ENCODE data around the gene ALKBH4.
"Not testable (repeated sequence)": the region's sequence is repeated elsewhere in the genome, so short reads cannot be mapped to it uniquely, and the experiment has no call there.

Gene ALKBH4

DNA sequence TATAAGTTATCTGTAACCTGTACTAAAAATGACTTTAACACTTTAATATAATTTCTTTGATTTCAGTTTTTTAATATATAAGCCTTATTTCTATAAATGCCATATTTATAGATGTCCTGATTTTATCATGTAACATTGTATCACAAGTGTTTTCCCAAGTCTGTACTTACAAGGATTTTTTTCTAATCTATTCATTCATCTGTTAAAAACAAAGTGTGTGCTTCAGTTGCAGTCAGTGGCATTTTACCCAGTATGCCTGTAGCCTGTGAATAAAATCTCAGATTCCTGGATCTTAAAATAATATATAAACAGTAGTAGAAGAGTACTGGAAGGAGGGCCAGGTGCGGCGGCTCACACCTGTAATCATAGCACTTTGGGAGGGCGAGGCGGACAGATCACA lies 51.1 kb downstream of the ALKBH4 start:
- no peak overlapping the region for H3K4me3 ChIP-seq (ENCODE audit: low read depth, low read length)
- no peaks in the 10 kb centered on the region for H3K4me1 ChIP-seq (ENCODE audit: control insufficient read depth, insufficient read depth, low read length)
- no peak overlapping the region for H3K9ac ChIP-seq (ENCODE audit: low read depth, low read length)
- no peaks in the 10 kb centered on the region for H3K9me3 ChIP-seq (ENCODE audit: control insufficient read depth, insufficient read depth, low read length)
- no peaks in the 10 kb centered on the region for H3K27me3 ChIP-seq (ENCODE audit: control insufficient read depth, insufficient read depth, low read length)
- H3K36me3 ChIP-seq (ENCODE audit: control insufficient read depth, insufficient read depth, low read length): peaks cover 15% of the 10 kb centered on the region

DNA sequence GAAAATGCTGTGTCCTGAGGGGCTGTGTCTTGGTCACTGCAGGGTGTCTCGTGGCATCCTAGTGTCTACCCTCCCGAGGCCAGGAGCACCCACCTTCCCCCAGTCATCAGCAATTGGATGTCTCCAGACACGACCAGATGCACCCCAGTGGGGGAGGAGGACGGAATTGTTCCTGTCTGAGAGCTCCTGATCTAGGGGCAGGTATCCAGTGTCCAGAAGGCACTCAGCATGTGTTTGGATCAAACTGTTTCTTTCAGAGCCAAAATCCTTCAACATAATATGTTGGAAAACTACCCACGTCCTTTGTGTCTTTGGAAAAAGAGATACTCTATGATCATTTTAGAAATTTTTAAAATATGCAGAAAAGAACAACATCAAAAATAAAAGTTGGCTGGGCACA lies 51.6 kb downstream of the ALKBH4 start:
- peaks cover 21% of the 10 kb centered on the region for H3K36me3 ChIP-seq (ENCODE audit: control insufficient read depth, insufficient read depth, low read length)
- H3K4me1 ChIP-seq (ENCODE audit: control insufficient read depth, insufficient read depth, low read length): no peaks in the 10 kb centered on the region
- H3K9ac ChIP-seq (ENCODE audit: low read depth, low read length): no peak overlapping the region
- no peak overlapping the region for H3K4me3 ChIP-seq (ENCODE audit: low read depth, low read length)
- no peaks in the 10 kb centered on the region for H3K27me3 ChIP-seq (ENCODE audit: control insufficient read depth, insufficient read depth, low read length)
- H3K9me3 ChIP-seq (ENCODE audit: control insufficient read depth, insufficient read depth, low read length): no peaks in the 10 kb centered on the region

DNA sequence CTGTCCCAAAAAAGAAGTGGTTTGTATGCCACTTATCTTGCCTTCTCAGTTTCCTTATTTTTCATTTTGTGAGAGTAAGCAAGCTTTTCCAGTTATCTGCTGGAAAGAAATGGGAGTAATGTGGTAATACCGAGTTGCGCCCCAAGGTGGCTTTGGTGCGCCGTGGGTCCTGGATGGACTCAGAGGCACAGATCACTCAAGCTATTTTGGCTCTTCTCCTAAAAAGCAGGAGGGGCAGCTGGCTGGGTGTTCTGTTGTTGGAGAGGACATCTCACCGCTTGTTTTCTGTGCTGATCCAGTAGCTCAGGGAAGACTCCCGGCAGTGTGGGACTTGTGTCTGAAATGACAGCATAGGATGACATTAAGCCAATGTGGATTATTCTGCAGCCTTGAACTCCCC lies 52.1 kb downstream of the ALKBH4 start:
- Histone ChIP-seq H3K36me3 (ENCODE audit: control insufficient read depth, insufficient read depth, low read length) (peaks cover 24% of the 10 kb centered on the region), H3K4me1 (ENCODE audit: control insufficient read depth, insufficient read depth, low read length) (no peaks in the 10 kb centered on the region), H3K4me3 (ENCODE audit: low read depth, low read length) (no peak overlapping the region), H3K9me3 (ENCODE audit: control insufficient read depth, insufficient read depth, low read length) (no peaks in the 10 kb centered on the region), H3K27me3 (ENCODE audit: control insufficient read depth, insufficient read depth, low read length) (no peaks in the 10 kb centered on the region), H3K9ac (ENCODE audit: low read depth, low read length) (no peak overlapping the region)

DNA sequence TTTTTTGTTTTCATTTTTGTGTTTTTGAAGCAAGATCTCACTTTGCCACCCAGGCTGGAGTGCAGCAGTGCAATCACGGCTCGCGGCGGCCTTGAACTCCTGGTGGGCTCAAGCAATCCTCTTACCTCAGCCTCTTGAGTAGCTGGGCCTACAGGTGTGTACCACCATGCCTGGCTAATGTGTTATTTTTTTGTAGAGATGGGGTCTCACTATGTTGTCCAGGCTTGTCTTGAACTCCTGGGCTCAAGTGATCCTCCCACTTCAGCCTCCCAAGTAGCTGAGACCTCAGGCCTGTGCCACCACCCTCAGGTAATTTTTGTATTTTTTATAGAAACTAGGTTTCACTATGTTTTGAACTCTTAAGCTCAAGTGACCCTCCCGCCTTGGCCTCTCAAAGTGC lies 53.7 kb downstream of the ALKBH4 start:
- H3K9me3 ChIP-seq (ENCODE audit: control insufficient read depth, insufficient read depth, low read length): no peaks in the 10 kb centered on the region
- H3K27me3 ChIP-seq (ENCODE audit: control insufficient read depth, insufficient read depth, low read length): no peaks in the 10 kb centered on the region
- H3K9ac ChIP-seq (ENCODE audit: low read depth, low read length): no peak overlapping the region
- no peak overlapping the region for H3K4me3 ChIP-seq (ENCODE audit: low read depth, low read length)
- H3K4me1 ChIP-seq (ENCODE audit: control insufficient read depth, insufficient read depth, low read length): no peaks in the 10 kb centered on the region
- peaks cover 35% of the 10 kb centered on the region for H3K36me3 ChIP-seq (ENCODE audit: control insufficient read depth, insufficient read depth, low read length)

DNA sequence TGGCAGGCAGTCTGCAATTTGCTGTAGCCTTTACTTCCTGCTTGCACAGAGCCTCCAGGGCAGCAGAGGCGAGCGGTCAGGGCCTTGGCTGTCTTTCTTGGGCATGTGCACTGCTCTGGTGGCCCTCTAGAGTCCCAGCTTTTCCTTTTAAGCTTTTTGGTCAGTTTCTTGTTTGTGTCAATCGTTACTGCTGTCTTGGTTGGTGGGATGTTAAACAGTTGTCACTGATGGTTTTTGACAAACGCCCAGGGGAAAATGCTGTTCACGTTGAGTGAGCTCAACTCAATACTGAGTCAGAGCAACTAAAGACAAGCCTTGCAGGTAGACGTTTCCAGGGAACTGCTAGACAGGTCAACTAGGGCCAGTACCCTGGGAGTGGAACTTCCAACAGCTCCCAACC lies 54.5 kb downstream of the ALKBH4 start:
- Histone ChIP-seq H3K9me3 (ENCODE audit: control insufficient read depth, insufficient read depth, low read length) (no peaks in the 10 kb centered on the region), H3K9ac (ENCODE audit: low read depth, low read length) (no peak overlapping the region), H3K4me3 (ENCODE audit: low read depth, low read length) (no peak overlapping the region), H3K36me3 (ENCODE audit: control insufficient read depth, insufficient read depth, low read length) (peaks cover 36% of the 10 kb centered on the region), H3K4me1 (ENCODE audit: control insufficient read depth, insufficient read depth, low read length) (no peaks in the 10 kb centered on the region), H3K27me3 (ENCODE audit: control insufficient read depth, insufficient read depth, low read length) (no peaks in the 10 kb centered on the region)

DNA sequence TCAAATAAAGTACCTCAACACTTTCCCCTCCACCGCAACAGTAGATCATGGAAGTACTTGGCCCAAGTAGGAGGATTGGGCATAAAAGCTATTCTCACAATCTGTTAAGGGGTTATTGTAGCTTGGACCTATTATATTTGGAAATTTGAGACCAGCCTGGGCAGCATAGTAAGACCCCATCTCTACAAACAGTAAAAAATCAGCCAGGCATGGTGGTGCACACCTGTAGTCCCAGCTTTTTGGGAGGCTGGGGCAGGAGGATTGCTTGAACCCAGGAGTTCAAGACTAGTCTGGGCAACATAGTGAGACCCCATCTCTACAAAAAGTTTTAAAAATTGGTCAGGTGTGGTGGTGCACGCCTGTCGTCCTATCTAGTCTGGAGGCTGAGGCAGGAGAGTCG lies 55.3 kb downstream of the ALKBH4 start:
- Histone ChIP-seq H3K36me3 (ENCODE audit: control insufficient read depth, insufficient read depth, low read length) (peaks cover 32% of the 10 kb centered on the region), H3K27me3 (ENCODE audit: control insufficient read depth, insufficient read depth, low read length) (no peaks in the 10 kb centered on the region), H3K9me3 (ENCODE audit: control insufficient read depth, insufficient read depth, low read length) (no peaks in the 10 kb centered on the region), H3K4me1 (ENCODE audit: control insufficient read depth, insufficient read depth, low read length) (no peaks in the 10 kb centered on the region), H3K9ac (ENCODE audit: low read depth, low read length) (no peak overlapping the region), H3K4me3 (ENCODE audit: low read depth, low read length) (no peak overlapping the region)

DNA sequence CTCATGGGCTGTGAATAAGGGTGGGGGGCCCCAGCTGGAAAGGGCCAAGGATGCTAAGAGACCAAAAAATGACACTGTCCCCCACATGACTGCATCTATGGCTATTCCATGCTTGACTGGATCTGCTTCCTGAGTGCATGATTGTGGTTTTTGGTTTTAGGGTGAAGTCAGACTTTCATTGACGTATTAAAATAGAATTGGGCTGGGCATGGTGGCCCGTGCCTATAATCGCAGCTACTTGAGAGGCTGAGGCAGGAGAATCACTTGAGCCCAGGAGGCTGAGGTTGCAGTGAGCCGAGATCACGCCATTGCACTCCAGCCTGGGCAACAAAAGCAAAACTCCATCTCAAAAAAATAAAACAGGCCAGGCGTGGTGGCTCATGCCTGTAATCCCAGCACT lies 56.1 kb downstream of the ALKBH4 start:
- peaks cover 32% of the 10 kb centered on the region for H3K36me3 ChIP-seq (ENCODE audit: control insufficient read depth, insufficient read depth, low read length)
- not testable (repeated sequence) for H3K9ac ChIP-seq (ENCODE audit: low read depth, low read length); H3K27me3 ChIP-seq (ENCODE audit: control insufficient read depth, insufficient read depth, low read length); H3K4me1 ChIP-seq (ENCODE audit: control insufficient read depth, insufficient read depth, low read length); H3K4me3 ChIP-seq (ENCODE audit: low read depth, low read length); H3K9me3 ChIP-seq (ENCODE audit: control insufficient read depth, insufficient read depth, low read length)

DNA sequence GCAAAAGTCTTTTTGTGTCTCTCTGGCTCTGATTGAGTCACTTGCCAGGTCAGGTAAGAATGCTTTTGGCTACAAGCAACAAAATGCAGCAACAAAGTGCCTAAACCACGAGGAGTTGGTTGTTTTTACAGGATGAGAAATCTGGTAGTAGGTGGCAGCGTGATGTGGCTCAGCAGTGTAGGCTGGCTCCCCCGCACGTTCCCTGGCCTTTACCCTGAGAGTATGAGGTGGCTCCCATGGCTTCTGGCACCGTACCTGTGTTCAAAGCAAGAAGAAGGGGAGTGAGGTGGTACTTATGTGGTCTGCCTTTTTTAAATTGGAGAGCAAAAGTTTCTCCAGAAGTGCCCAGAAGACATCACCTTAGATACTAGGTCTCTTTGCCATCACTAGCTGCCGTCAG lies 56.8 kb downstream of the ALKBH4 start:
- Histone ChIP-seq H3K4me3 (ENCODE audit: low read depth, low read length) (no peak overlapping the region), H3K9ac (ENCODE audit: low read depth, low read length) (no peak overlapping the region), H3K9me3 (ENCODE audit: control insufficient read depth, insufficient read depth, low read length) (no peaks in the 10 kb centered on the region), H3K4me1 (ENCODE audit: control insufficient read depth, insufficient read depth, low read length) (no peaks in the 10 kb centered on the region), H3K27me3 (ENCODE audit: control insufficient read depth, insufficient read depth, low read length) (no peaks in the 10 kb centered on the region), H3K36me3 (ENCODE audit: control insufficient read depth, insufficient read depth, low read length) (peaks cover 32% of the 10 kb centered on the region)

Data from iPS-15b (cell line).